ENCODE data around the gene PDPK1. TPM values are rescaled to one million over a fixed set of nuclear protein-coding genes. Genes with fewer than 3 reads are reported as not detected.

PDPK1 gene
- total RNA-seq, 1 donor from 2014 or later = 46.4 TPM

- no peak for DNase-seq
- H3K27ac ChIP-seq (replicated peaks) = peak overlapping the region; percentile 88
- H3K4me3 ChIP-seq = peak overlapping the region; percentile 77
- peaks cover 75% of the 10 kb centered on the region for H3K4me1 ChIP-seq
- no peaks in the 10 kb centered on the region for H3K27me3 ChIP-seq (ENCODE audit: low read depth)
- intact Hi-C loops (cut with micrococcal nuclease) = no loop called here
- no peak for TF ChIP-seq CTCF (IDR thresholded peaks at IDR 0.05; ENCODE audit: borderline replicate concordance)
- peaks cover 14% of the 10 kb centered on the region for H3K36me3 ChIP-seq
- no peaks in the 10 kb centered on the region for H3K9me3 ChIP-seq (replicated peaks)
These were observed 19.7 kb upstream of the PDPK1 start for GRCh38 chr16:2517954-2518605.

- Histone ChIP-seq H3K36me3 (peaks cover 24% of the 10 kb centered on the region), H3K27ac (replicated peaks) (peak overlapping the region; percentile 88), H3K4me1 (peaks cover 69% of the 10 kb centered on the region), H3K9me3 (replicated peaks) (no peaks in the 10 kb centered on the region), H3K27me3 (ENCODE audit: low read depth) (no peaks in the 10 kb centered on the region), H3K4me3 (peak overlapping the region; percentile 77)
- no peak for TF ChIP-seq CTCF (IDR thresholded peaks at IDR 0.05; ENCODE audit: borderline replicate concordance)
- intact Hi-C loops (cut with micrococcal nuclease) = no loop called here
- no peak for DNase-seq
These were observed 18.8 kb upstream of the PDPK1 start for GRCh38 chr16:2518823-2519710.

- no peak for DNase-seq
- no peak for TF ChIP-seq CTCF (IDR thresholded peaks at IDR 0.05; ENCODE audit: borderline replicate concordance)
These were observed 18.1 kb upstream of the PDPK1 start for GRCh38 chr16:2519711-2520080.

GRCh38 chr16:2520097-2520783 lies 17.6 kb upstream of the PDPK1 start, which contains the start of gene AMDHD2:
TSS of gene AMDHD2 (plus strand) at chr16:2520371. CDS start at chr16:2520459, 88 bp downstream.
- Histone ChIP-seq H3K36me3 (peaks cover 36% of the 10 kb centered on the region), H3K27me3 (ENCODE audit: low read depth) (no peaks in the 10 kb centered on the region), H3K4me3 (peak within 1 kb of the TSS; percentile 77), H3K9me3 (replicated peaks) (no peaks in the 10 kb centered on the region), H3K27ac (replicated peaks) (peak within 1 kb of the TSS; percentile 88), H3K4me1 (peaks cover 58% of the 10 kb centered on the region)
- intact Hi-C loops (cut with micrococcal nuclease) = no loop called here
- no peak for TF ChIP-seq CTCF (IDR thresholded peaks at IDR 0.05; ENCODE audit: borderline replicate concordance)
- peak; percentile 94 for DNase-seq

More at GRCh38 chr16:2519711-2520080, 18.1 kb upstream of the PDPK1 start:
- Histone ChIP-seq H3K4me3 (peak overlapping the region; percentile 77), H3K36me3 (peaks cover 30% of the 10 kb centered on the region), H3K4me1 (peaks cover 64% of the 10 kb centered on the region), H3K27me3 (ENCODE audit: low read depth) (no peaks in the 10 kb centered on the region), H3K9me3 (replicated peaks) (no peaks in the 10 kb centered on the region), H3K27ac (replicated peaks) (peak overlapping the region; percentile 88)
- intact Hi-C loops (cut with micrococcal nuclease) = no loop called here

- H3K4me1 ChIP-seq = peaks cover 51% of the 10 kb centered on the region
- peak overlapping the region; percentile 77 for H3K4me3 ChIP-seq
- no peak for DNase-seq
- peak overlapping the region; percentile 88 for H3K27ac ChIP-seq (replicated peaks)
- intact Hi-C loops (cut with micrococcal nuclease) = no loop called here
- H3K27me3 ChIP-seq (ENCODE audit: low read depth) = no peaks in the 10 kb centered on the region
- H3K9me3 ChIP-seq (replicated peaks) = no peaks in the 10 kb centered on the region
- H3K36me3 ChIP-seq = peaks cover 41% of the 10 kb centered on the region
- no peak for TF ChIP-seq CTCF (IDR thresholded peaks at IDR 0.05; ENCODE audit: borderline replicate concordance)
These were observed 16.9 kb upstream of the PDPK1 start for GRCh38 chr16:2520784-2521531.
